Measurements from ENCODE around the gene NRG3. TPM values are rescaled to one million over a fixed set of nuclear protein-coding genes. Genes with fewer than 3 reads are reported as not detected.

Gene NRG3
- total and polyA plus RNA-seq, 12 donors = 0.46 to 3.8 (median 1.3) TPM

GRCh38 chr10:82383350-82383749 is 508.4 kb downstream of the NRG3 start:
- H3K4me3 ChIP-seq = no peak overlapping the region
- intact Hi-C loops (cut with DNase I) = no loop called here
- no peak overlapping the region for H3K27ac ChIP-seq
- H3K4me1 ChIP-seq (replicated peaks in 1 of 2) = no peaks in the 10 kb centered on the region
- DNase-seq = no peak
- no peak for TF ChIP-seq CTCF (IDR thresholded peaks at IDR 0.05)
- no peak for TF ChIP-seq POLR2A (IDR thresholded peaks at IDR 0.05)
- H3K36me3 ChIP-seq (replicated peaks in 1 of 2) = no peaks in the 10 kb centered on the region
- H3K9me3 ChIP-seq (replicated peaks in 1 of 3) = no peaks in the 10 kb centered on the region
- H3K27me3 ChIP-seq = no peaks in the 10 kb centered on the region

DNA sequence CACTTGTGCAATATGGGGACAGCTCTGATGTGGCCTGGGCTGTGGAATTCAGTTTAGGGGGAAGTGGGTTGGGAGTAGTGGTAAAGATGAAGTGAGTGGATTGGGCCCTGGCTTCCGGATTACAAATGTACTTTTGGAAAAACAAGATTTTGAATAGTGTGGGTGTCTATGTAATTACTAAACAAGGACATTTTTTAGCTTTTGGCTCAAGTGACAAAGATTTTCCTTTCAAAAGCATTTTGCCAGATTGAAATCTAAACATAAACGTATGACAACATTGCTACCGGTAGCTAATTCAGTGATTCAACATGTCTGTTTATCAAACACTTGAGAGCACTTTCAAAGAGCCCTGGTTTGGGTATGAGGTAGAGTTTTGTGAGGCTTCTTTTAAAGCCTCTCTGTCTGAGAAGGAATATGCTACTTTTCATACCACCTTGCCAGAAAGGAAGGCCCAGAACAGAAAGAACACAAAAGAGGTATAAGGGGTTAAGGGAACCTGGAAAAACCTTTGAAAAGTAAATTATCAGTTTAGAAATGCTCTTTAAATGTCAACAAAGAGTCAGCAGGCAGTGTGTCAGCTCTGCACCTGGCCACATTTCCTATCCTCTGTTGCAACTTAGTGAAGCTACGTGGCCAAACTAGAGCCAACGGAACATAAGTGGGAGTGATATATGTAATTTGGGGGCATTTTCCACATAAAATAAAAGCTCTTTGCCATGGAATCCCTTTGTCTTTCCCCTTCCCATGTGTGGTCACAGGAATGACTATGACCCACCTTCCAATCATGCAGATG is 516.1 kb downstream of the NRG3 start:
- intact Hi-C loops (cut with DNase I) = no loop called here
- WGBS, 4 donors = 70 to 81% (median 75%) methylated on average over 5 of the region's 5 CpGs
- no peaks in the 10 kb centered on the region for H3K27me3 ChIP-seq
- DNase-seq = no peak
- no peak overlapping the region for H3K27ac ChIP-seq
- TF ChIP-seq CTCF (IDR thresholded peaks at IDR 0.05) = no peak
- TF ChIP-seq POLR2A (IDR thresholded peaks at IDR 0.05) = no peak
- H3K4me1 ChIP-seq (replicated peaks in 1 of 2) = no peaks in the 10 kb centered on the region
- no peak overlapping the region for H3K4me3 ChIP-seq
- H3K36me3 ChIP-seq (replicated peaks in 1 of 2) = no peaks in the 10 kb centered on the region
- H3K9me3 ChIP-seq (replicated peaks in 1 of 3) = no peaks in the 10 kb centered on the region

GRCh38 chr10:82391971-82392370 is 517.0 kb downstream of the NRG3 start:
- TF ChIP-seq CTCF (IDR thresholded peaks at IDR 0.05) (no peak), POLR2A (IDR thresholded peaks at IDR 0.05) (no peak)
- no peak overlapping the region for H3K4me3 ChIP-seq
- intact Hi-C loops (cut with DNase I) = no loop called here
- no peaks in the 10 kb centered on the region for H3K4me1 ChIP-seq (replicated peaks in 1 of 2)
- WGBS, 4 donors = 47 to 70% (median 56%) methylated on average over 4 of the region's 4 CpGs
- H3K27ac ChIP-seq = no peak overlapping the region
- H3K9me3 ChIP-seq (replicated peaks in 1 of 3) = no peaks in the 10 kb centered on the region
- H3K36me3 ChIP-seq (replicated peaks in 1 of 2) = no peaks in the 10 kb centered on the region
- no peak for DNase-seq
- no peaks in the 10 kb centered on the region for H3K27me3 ChIP-seq

DNA sequence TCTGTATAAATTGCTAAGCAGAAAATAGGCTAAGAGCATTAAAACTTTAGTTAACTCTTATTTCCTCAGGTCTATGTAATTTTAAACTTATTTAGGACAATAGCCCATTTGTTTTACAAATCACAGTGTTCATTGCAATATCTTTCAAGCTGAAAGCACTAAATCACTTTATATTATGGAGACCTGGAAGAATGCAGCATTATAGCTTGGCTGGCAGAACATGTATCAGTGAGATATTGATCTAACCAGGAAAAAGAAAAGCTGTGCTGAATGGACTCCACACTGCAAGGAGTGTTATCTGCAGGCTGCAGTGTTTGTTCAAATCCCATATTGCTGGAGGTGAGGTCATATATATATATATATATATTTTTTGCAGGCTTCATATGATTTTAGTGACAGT is 517.5 kb downstream of the NRG3 start:
- Histone ChIP-seq H3K27ac (no peak overlapping the region), H3K36me3 (replicated peaks in 1 of 2) (no peaks in the 10 kb centered on the region), H3K4me1 (replicated peaks in 1 of 2) (no peaks in the 10 kb centered on the region), H3K4me3 (no peak overlapping the region), H3K27me3 (no peaks in the 10 kb centered on the region), H3K9me3 (replicated peaks in 1 of 3) (no peaks in the 10 kb centered on the region)
- TF ChIP-seq POLR2A (IDR thresholded peaks at IDR 0.05) = no peak
- TF ChIP-seq CTCF (IDR thresholded peaks at IDR 0.05) = no peak
- intact Hi-C loops (cut with DNase I) = no loop called here
- DNase-seq = no peak
